Measurements from ENCODE around the gene HERC5.

The HERC5 gene

DNA sequence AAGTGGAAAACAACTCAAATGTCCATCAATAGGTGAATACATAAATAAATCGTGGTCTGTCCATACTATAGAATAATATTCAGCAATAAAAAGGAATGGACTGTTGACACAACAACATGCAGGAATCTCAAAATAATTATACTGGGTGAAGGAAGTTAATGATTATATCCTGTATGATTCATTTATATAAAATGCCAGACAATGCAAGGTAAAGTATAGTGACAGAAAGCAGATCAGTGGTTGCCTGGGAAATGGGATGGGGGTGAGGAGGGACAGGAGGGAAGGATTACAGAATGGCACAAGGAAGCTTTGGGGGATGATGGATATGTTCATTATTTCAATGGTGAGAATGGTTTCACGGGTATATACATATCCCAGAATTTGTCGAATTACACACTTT is 54.3 kb downstream of the HERC5 start:
- ATAC-seq, result no peak
- TF ChIP-seq TCF4 (CRISPR knock-in tag; IDR thresholded peaks at IDR 0.05; ENCODE audit: borderline replicate concordance), result no peak
- TF ChIP-seq, protein P1, sequence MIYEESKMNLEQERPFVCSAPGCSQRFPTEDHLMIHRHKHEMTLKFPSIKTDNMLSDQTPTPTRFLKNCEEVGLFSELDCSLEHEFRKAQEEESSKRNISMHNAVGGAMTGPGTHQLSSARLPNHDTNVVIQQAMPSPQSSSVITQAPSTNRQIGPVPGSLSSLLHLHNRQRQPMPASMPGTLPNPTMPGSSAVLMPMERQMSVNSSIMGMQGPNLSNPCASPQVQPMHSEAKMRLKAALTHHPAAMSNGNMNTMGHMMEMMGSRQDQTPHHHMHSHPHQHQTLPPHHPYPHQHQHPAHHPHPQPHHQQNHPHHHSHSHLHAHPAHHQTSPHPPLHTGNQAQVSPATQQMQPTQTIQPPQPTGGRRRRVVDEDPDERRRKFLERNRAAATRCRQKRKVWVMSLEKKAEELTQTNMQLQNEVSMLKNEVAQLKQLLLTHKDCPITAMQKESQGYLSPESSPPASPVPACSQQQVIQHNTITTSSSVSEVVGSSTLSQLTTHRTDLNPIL (CRISPR knock-in tag; IDR thresholded peaks at IDR 0.05; ENCODE audit: low read depth), result no peak
- TF ChIP-seq BACH2 (CRISPR knock-in tag; IDR thresholded peaks at IDR 0.05; ENCODE audit: borderline replicate concordance), result no peak
- TF ChIP-seq ZNF8 (CRISPR knock-in tag; IDR thresholded peaks at IDR 0.05), result no peak
- TF ChIP-seq, protein P2, sequence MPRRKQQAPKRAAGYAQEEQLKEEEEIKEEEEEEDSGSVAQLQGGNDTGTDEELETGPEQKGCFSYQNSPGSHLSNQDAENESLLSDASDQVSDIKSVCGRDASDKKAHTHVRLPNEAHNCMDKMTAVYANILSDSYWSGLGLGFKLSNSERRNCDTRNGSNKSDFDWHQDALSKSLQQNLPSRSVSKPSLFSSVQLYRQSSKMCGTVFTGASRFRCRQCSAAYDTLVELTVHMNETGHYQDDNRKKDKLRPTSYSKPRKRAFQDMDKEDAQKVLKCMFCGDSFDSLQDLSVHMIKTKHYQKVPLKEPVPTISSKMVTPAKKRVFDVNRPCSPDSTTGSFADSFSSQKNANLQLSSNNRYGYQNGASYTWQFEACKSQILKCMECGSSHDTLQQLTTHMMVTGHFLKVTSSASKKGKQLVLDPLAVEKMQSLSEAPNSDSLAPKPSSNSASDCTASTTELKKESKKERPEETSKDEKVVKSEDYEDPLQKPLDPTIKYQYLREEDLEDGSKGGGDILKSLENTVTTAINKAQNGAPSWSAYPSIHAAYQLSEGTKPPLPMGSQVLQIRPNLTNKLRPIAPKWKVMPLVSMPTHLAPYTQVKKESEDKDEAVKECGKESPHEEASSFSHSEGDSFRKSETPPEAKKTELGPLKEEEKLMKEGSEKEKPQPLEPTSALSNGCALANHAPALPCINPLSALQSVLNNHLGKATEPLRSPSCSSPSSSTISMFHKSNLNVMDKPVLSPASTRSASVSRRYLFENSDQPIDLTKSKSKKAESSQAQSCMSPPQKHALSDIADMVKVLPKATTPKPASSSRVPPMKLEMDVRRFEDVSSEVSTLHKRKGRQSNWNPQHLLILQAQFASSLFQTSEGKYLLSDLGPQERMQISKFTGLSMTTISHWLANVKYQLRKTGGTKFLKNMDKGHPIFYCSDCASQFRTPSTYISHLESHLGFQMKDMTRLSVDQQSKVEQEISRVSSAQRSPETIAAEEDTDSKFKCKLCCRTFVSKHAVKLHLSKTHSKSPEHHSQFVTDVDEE (CRISPR knock-in tag; IDR thresholded peaks at IDR 0.05), result no peak
- TF ChIP-seq PPARA (CRISPR knock-in tag; IDR thresholded peaks at IDR 0.05; ENCODE audit: borderline replicate concordance), result no peak
- no peak for TF ChIP-seq ARNTL (CRISPR knock-in tag; IDR thresholded peaks at IDR 0.05; ENCODE audit: borderline replicate concordance, low read depth)
- no peak for TF ChIP-seq TOX (CRISPR knock-in tag; IDR thresholded peaks at IDR 0.05; ENCODE audit: borderline replicate concordance)
- no peak for TF ChIP-seq OSR1 (CRISPR knock-in tag; IDR thresholded peaks at IDR 0.05)
- TF ChIP-seq ESRRG (CRISPR knock-in tag; IDR thresholded peaks at IDR 0.05), result no peak
- no peak for TF ChIP-seq RARB (CRISPR knock-in tag; IDR thresholded peaks at IDR 0.05)
- TF ChIP-seq ZFP30 (CRISPR knock-in tag; IDR thresholded peaks at IDR 0.05), result no peak

DNA sequence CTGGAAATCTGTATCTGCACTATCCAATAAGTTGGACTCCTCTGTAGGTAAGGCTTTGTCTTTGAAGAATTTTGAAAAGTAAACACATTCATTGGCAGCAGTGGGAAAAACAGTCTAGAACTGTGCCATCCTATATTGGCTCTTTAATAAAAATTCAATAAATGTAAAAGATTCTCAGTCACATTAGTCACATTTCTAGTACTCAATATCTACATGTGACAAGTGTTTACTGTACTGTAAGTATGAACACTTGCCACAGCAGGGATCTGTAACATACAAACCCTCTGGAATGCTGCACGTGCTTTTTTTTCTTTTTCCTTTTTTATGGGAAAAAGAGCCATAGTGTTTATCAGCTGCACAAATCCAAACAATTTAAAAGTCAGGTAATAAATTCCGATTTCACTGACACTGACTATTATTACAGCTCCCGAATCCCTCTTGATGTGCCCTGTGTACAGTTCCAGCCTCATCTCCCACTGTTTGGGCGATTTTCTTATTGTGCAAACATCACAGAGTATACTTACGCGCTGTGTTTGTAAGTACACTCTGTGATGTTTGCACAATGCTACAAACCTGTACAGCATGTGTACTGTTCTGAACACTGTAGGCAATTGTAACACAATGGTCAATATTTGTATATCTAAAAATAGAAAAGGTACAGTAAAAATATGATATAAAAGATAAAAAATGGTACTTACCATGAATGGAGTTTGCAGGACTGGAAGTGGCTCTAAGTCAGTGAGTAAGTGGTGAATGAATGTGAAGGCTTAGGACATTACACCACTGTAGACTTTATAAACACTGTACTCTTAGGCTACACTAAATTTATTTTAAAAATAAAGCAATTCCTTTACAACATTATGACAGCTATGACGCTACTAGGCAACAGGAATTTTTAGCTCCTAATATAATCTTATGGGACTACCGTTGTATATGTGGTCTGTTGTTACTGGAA is 57.9 kb downstream of the HERC5 start:
- ATAC-seq, result no peak
- no peak for TF ChIP-seq ZNF565 (CRISPR knock-in tag; conservative IDR thresholded peaks at IDR 0.05; ENCODE audit: low read depth)
- TF ChIP-seq, protein P3, sequence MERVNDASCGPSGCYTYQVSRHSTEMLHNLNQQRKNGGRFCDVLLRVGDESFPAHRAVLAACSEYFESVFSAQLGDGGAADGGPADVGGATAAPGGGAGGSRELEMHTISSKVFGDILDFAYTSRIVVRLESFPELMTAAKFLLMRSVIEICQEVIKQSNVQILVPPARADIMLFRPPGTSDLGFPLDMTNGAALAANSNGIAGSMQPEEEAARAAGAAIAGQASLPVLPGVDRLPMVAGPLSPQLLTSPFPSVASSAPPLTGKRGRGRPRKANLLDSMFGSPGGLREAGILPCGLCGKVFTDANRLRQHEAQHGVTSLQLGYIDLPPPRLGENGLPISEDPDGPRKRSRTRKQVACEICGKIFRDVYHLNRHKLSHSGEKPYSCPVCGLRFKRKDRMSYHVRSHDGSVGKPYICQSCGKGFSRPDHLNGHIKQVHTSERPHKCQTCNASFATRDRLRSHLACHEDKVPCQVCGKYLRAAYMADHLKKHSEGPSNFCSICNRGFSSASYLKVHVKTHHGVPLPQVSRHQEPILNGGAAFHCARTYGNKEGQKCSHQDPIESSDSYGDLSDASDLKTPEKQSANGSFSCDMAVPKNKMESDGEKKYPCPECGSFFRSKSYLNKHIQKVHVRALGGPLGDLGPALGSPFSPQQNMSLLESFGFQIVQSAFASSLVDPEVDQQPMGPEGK (CRISPR knock-in tag; IDR thresholded peaks at IDR 0.05; ENCODE audit: borderline replicate concordance), result no peak
- no peak for TF ChIP-seq TOX (CRISPR knock-in tag; IDR thresholded peaks at IDR 0.05; ENCODE audit: borderline replicate concordance)
- TF ChIP-seq, protein P2 (CRISPR knock-in tag; IDR thresholded peaks at IDR 0.05), result no peak
- no peak for TF ChIP-seq ZNF8 (CRISPR knock-in tag; IDR thresholded peaks at IDR 0.05)
- TF ChIP-seq, protein P4, sequence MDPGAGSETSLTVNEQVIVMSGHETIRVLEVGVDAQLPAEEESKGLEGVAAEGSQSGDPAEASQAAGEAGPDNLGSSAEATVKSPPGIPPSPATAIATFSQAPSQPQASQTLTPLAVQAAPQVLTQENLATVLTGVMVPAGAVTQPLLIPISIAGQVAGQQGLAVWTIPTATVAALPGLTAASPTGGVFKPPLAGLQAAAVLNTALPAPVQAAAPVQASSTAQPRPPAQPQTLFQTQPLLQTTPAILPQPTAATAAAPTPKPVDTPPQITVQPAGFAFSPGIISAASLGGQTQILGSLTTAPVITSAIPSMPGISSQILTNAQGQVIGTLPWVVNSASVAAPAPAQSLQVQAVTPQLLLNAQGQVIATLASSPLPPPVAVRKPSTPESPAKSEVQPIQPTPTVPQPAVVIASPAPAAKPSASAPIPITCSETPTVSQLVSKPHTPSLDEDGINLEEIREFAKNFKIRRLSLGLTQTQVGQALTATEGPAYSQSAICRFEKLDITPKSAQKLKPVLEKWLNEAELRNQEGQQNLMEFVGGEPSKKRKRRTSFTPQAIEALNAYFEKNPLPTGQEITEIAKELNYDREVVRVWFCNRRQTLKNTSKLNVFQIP (CRISPR knock-in tag; IDR thresholded peaks at IDR 0.05; ENCODE audit: borderline replicate concordance, low read depth), result no peak
- TF ChIP-seq BACH2 (CRISPR knock-in tag; IDR thresholded peaks at IDR 0.05; ENCODE audit: borderline replicate concordance), result no peak
- TF ChIP-seq ZNF70 (CRISPR knock-in tag; IDR thresholded peaks at IDR 0.05), result no peak
- TF ChIP-seq GLIS3 (CRISPR knock-in tag; IDR thresholded peaks at IDR 0.05), result no peak
- no peak for TF ChIP-seq OSR1 (CRISPR knock-in tag; IDR thresholded peaks at IDR 0.05)
- no peak for TF ChIP-seq ZC3H10 (CRISPR knock-in tag; IDR thresholded peaks at IDR 0.05)
- no peak for TF ChIP-seq ZFP3 (CRISPR knock-in tag; IDR thresholded peaks at IDR 0.05)
